SK-N-MC (cell line): ENCODE results near the gene SMOC1.

ENCODE experiments used
- FOXP2 ChIP-seq: optimal IDR thresholded peaks from 2 replicates; pipeline ENCODE3; 2011; ENCODE audit warnings: mild to moderate bottlenecking, moderate library complexity; ENCODE audit not compliant: insufficient read depth; ENCODE audit errors: extremely low read length, control extremely low read depth
- POLR2AphosphoS5 ChIP-seq: IDR thresholded peaks from 2 replicates; pipeline ENCODE4 v1.6.1; 2012; ENCODE audit warnings: mild to moderate bottlenecking, low read depth, low read length, borderline replicate concordance

DNA sequence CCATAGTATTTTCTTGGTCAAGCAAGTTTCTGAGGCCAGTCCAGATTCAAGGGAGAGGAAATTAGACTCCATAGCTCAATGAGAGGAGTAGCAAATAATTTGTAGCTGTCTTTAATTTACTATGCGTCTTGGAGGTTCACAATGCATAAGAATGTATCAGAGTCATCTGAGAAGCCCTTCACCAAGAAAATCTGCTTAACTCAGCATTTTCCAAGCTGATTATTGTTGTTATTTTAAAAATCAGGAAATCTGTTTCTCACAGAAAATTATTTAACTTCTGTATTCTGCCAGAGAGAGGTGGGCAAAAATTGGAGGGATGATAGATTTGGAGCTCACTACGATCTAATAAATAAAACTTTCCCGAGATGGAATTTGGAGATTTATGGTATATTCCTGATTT, 72.0 kb downstream of the SMOC1 start:
- no peak for TF ChIP-seq POLR2AphosphoS5
- no peak for TF ChIP-seq FOXP2
